ENCODE measurements around the gene AMPH. TPM values are rescaled to one million over a fixed set of nuclear protein-coding genes. Genes with fewer than 3 reads are reported as not detected.

Gene AMPH
- total RNA-seq, 4 donors from 2014 or later: 1.9 to 8.9 (median 4.6) TPM

GRCh38 chr7:38432671-38433070 lies 198.5 kb downstream of the AMPH start:
- H3K9me3 ChIP-seq: no peaks in the 10 kb centered on the region
- H3K36me3 ChIP-seq: no peaks in the 10 kb centered on the region
- 83 to 94% methylated on average over 3 of the region's 3 CpGs for WGBS, 2 donors
- DNase-seq: no peak
- intact Hi-C loops (cut with DNase I): no loop called here
- no peak overlapping the region for H3K27ac ChIP-seq
- no peak for TF ChIP-seq CTCF (IDR thresholded peaks at IDR 0.05)
- no peak for TF ChIP-seq POLR2A (IDR thresholded peaks at IDR 0.05)
- no peaks in the 10 kb centered on the region for H3K4me1 ChIP-seq
- H3K27me3 ChIP-seq: no peaks in the 10 kb centered on the region
- no peak overlapping the region for H3K4me3 ChIP-seq (replicated peaks in 1 of 3)

GRCh38 chr7:38432080-38432479 lies 199.1 kb downstream of the AMPH start:
- Histone ChIP-seq H3K9me3 (no peaks in the 10 kb centered on the region), H3K27ac (no peak overlapping the region), H3K4me3 (replicated peaks in 1 of 3) (no peak overlapping the region), H3K36me3 (no peaks in the 10 kb centered on the region), H3K27me3 (no peaks in the 10 kb centered on the region), H3K4me1 (no peaks in the 10 kb centered on the region)
- TF ChIP-seq POLR2A (IDR thresholded peaks at IDR 0.05) (no peak), CTCF (IDR thresholded peaks at IDR 0.05) (no peak)
- DNase-seq: no peak
- WGBS, 2 donors: 82 to 87% methylated on average over 1 of the region's 1 CpG
- intact Hi-C loops (cut with DNase I): no loop called here

- WGBS, 2 donors: 89 to 94% methylated on average over 7 of the region's 7 CpGs
- Histone ChIP-seq H3K27me3 (no peaks in the 10 kb centered on the region), H3K27ac (no peak overlapping the region), H3K4me3 (replicated peaks in 1 of 3) (no peak overlapping the region), H3K36me3 (no peaks in the 10 kb centered on the region), H3K9me3 (no peaks in the 10 kb centered on the region), H3K4me1 (no peaks in the 10 kb centered on the region)
- TF ChIP-seq CTCF (IDR thresholded peaks at IDR 0.05) (no peak), POLR2A (IDR thresholded peaks at IDR 0.05) (no peak)
- DNase-seq: no peak
- intact Hi-C loops (cut with DNase I): no loop called here
Observed at GRCh38 chr7:38429057-38429456, 202.1 kb downstream of the AMPH start.

GRCh38 chr7:38428041-38428440 lies 203.1 kb downstream of the AMPH start:
- no peaks in the 10 kb centered on the region for H3K27me3 ChIP-seq
- intact Hi-C loops (cut with DNase I): no loop called here
- no peak for TF ChIP-seq POLR2A (IDR thresholded peaks at IDR 0.05)
- TF ChIP-seq CTCF (IDR thresholded peaks at IDR 0.05): no peak
- no peaks in the 10 kb centered on the region for H3K4me1 ChIP-seq
- no peaks in the 10 kb centered on the region for H3K36me3 ChIP-seq
- DNase-seq: no peak
- H3K9me3 ChIP-seq: no peaks in the 10 kb centered on the region
- H3K27ac ChIP-seq: no peak overlapping the region
- no peak overlapping the region for H3K4me3 ChIP-seq (replicated peaks in 1 of 3)
- WGBS, 2 donors: 67 to 81% methylated on average over 1 of the region's 1 CpG

GRCh38 chr7:38427279-38427955 lies 203.8 kb downstream of the AMPH start:
- WGBS, 2 donors: 57 to 70% methylated on average over 4 of the region's 4 CpGs
- Histone ChIP-seq H3K27ac (no peak overlapping the region), H3K9me3 (no peaks in the 10 kb centered on the region), H3K27me3 (no peaks in the 10 kb centered on the region), H3K4me3 (replicated peaks in 1 of 3) (no peak overlapping the region), H3K4me1 (no peaks in the 10 kb centered on the region), H3K36me3 (no peaks in the 10 kb centered on the region)
- no peak for DNase-seq
- intact Hi-C loops (cut with DNase I): no loop called here
- TF ChIP-seq CTCF (IDR thresholded peaks at IDR 0.05): no peak
- no peak for TF ChIP-seq POLR2A (IDR thresholded peaks at IDR 0.05)

All from thyroid gland (tissue), 4 donors.